Measurements from ENCODE around the gene AP3S2.

AP3S2 gene

GRCh38 chr15:89818287-89818686, 75.5 kb downstream of the AP3S2 start:
- DNase-seq (ENCODE audit: low read depth in 1 of 2, low spot score in 1 of 2) = no peak

- no peak for DNase-seq (ENCODE audit: low read depth in 1 of 2, low spot score in 1 of 2)
These were observed 76.0 kb downstream of the AP3S2 start for GRCh38 chr15:89817701-89818280.

GRCh38 chr15:89815769-89816168, 78.0 kb downstream of the AP3S2 start:
- no peak for DNase-seq (ENCODE audit: low read depth in 1 of 2, low spot score in 1 of 2)

- no peak for DNase-seq (ENCODE audit: low read depth in 1 of 2, low spot score in 1 of 2)
These were observed 79.6 kb downstream of the AP3S2 start for GRCh38 chr15:89814112-89814742.

DNA sequence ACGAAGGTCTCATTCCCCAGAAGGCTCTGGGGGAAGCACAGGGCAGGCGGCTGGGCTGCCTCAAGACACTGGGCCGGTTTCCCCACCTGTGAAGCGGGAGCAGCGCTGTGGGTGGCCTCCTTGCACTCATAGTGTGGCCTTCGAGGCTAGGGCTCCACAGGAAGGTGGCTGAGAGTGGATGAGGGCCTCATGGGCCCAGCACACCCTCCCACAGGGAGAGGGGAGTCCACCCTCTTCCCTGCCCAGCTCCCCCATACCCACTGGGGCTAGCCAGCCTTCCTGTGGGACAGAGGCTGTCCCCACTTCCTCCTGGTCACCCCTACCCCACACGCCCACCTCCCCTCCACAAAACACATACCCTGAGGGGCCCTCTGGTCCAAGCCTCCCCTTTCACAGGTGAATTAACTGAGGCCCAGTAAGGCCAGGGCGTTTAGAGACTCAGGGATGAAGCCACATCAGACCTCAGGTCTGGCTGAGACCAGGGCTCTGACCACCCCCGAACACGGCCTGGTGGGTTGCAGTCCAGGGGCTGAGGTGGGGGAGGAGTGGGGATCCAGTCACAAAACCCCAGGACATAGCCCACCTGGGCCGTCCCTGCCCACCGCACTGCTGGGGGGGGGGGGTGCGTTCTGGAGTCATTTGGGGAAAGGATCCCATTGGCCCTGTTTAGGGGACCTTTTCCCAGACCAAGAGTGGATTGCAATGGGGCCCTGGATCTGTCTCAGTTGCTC, 80.2 kb downstream of the AP3S2 start:
- DNase-seq (ENCODE audit: low read depth in 1 of 2, low spot score in 1 of 2) = no peak

- no peak for DNase-seq (ENCODE audit: low read depth in 1 of 2, low spot score in 1 of 2)
These were observed 80.9 kb downstream of the AP3S2 start for GRCh38 chr15:89812847-89813320.

- DNase-seq (ENCODE audit: low read depth in 1 of 2, low spot score in 1 of 2) = no peak
These were observed 81.6 kb downstream of the AP3S2 start for GRCh38 chr15:89812011-89812846.

GRCh38 chr15:89810837-89811236, 83.0 kb downstream of the AP3S2 start:
- DNase-seq (ENCODE audit: low read depth in 1 of 2, low spot score in 1 of 2) = no peak

GRCh38 chr15:89809787-89810148, 84.0 kb downstream of the AP3S2 start:
- no peak for DNase-seq (ENCODE audit: low read depth in 1 of 2, low spot score in 1 of 2)

- no peak for DNase-seq (ENCODE audit: low read depth in 1 of 2, low spot score in 1 of 2)
These were observed 84.6 kb downstream of the AP3S2 start for GRCh38 chr15:89809093-89809786.

DNA sequence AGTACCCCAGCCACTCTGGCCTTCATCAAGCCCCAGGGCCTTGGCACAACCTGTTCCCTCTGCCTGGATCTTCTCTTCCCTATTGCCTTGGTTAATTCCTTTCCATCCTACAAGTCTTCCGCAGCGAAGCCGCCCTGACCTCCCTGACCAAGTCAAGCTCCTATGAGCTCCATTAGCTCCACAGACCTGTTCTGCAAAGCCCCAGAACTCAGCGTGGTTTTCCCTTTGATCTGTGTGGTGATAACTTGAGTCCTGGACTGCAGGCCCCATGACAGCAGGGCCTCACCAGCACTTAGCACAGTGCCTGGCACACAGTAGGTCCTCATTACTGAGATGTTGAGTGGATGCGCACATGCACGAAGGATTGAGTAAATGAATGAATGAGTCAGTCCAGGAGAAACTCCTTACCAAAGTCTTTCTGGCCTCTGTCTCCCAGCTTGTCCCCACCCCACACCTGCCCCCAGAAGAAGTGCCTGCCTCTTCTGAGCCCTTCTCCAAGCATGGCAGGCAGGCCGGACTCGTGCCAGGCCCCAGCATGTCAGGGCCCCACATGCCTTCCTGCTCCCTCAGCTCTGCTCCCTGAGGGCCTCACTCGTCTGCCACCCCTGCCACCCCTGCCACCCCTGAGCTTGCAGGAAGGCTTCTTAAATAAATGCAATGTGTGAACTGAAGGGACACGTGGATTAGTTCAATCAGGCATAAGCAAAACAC, 85.5 kb downstream of the AP3S2 start:
- no peak for DNase-seq (ENCODE audit: low read depth in 1 of 2, low spot score in 1 of 2)

GRCh38 chr15:89807689-89808088, 86.1 kb downstream of the AP3S2 start:
- DNase-seq (ENCODE audit: low read depth in 1 of 2, low spot score in 1 of 2) = no peak

DNA sequence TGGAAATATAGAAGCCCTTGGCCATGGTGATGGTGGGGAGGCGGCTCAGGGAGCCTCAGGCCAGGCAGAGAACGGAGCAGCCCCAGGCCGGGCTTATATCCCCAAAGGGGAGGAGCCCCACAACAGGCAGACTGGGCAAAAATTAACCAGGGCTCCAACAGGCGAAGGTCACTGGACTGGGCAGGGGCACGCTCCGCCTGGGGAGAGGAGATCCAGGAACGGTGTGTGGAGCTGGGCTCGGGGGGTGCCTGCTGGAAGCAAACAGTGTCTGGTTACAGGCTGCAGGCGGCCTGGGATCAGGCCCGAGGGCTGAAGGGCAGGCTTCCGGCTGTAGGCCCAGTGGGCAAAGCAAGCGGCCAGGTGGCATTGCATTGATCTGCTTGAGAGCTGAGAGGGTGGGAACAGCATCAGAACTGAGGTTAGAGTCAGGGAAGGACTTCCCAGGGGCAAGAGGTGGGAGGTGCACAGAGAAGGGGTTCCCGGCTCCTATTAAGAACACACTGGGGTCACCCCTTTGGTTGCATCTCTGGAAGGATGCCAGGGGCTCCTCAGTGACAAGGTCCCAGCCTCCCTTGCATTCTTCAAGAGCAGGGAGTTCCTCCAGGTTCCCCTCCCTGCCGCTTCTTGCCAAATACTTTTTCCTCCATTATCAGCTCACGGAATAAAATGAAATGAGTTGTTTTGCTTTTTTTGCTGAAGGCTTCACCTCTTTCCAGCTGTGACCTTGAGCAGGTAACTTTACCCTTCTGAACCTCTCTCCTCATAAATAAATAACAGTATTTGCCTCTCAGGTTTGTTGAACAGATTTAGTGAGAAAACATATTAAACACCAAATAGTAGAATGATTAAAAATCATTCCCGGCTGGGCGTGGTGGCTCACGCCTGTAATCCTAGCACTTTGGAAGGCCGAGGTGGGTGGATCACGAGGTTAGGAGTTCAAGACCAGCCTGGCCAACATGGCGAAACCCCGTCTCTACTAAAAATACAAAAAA, 86.9 kb downstream of the AP3S2 start:
- DNase-seq (ENCODE audit: low read depth in 1 of 2, low spot score in 1 of 2) = no peak

GRCh38 chr15:89806210-89806558, 87.6 kb downstream of the AP3S2 start:
- no peak for DNase-seq (ENCODE audit: low read depth in 1 of 2, low spot score in 1 of 2)

GRCh38 chr15:89805241-89806209, 88.3 kb downstream of the AP3S2 start:
- no peak for DNase-seq (ENCODE audit: low read depth in 1 of 2, low spot score in 1 of 2)

DNA sequence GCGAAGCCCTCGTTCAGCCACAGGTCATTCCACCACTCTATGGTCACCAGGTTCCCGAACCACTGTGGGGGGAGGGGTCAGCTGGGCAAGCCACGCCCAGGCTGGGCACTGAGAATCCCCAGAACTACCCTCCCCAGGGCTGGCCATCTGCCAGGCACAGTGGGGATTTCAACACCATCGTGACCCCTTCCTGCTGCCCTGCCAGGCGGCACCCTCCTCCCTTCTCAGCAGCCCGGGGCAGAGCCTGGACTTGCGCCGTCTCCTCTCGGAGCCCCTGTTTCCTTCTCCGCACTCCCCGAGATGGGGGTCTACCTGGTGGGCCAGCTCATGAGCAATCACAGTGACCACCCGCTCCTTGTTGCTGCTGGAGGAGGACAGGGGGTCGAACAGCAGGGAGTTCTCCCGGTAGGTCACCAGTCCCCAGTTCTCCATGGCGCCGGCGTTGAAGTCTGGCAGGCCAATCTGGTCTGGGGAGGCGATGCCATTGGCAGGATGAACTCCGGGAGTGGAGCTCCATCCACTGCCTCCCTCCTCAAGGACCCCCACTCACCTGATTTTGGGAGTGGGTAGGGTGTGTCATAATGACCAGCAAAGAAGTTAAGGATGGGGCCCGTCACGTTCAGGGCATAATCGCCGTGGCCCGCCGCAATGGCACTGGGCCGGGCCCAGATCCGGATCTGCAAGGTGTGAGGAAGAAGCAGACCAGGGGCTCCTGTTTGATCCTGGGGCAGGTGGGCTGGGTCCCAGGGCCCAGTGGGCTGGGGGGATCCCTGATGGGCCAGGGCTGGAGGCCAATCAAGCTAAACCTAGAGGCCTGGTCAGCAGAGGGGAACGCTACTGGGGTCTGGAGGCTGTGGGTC, 89.6 kb downstream of the AP3S2 start:
- no peak for DNase-seq (ENCODE audit: low read depth in 1 of 2, low spot score in 1 of 2)

Measured in activated CD4-positive, alpha-beta T cell treated with anti-CD3 and anti-CD28 coated beads, Interleukin-2, amount 50 U/mL, for 24 hours (primary cell).